GM18519 (cell line): ENCODE results near the gene HNRNPA1.
"Not testable (repeated sequence)": the region's sequence is repeated elsewhere in the genome, so short reads cannot be mapped to it uniquely, and the experiment has no call there.

Source experiments
- ATAC-seq: cut with Tn5 transposase; IDR thresholded peaks from one replicate; pipeline ENCODE4 v1.9.1; 2021; ENCODE audit warnings: mild to moderate bottlenecking, moderate library complexity; ENCODE audit not compliant: unreplicated experiment, low FRiP score

The HNRNPA1 gene

DNA sequence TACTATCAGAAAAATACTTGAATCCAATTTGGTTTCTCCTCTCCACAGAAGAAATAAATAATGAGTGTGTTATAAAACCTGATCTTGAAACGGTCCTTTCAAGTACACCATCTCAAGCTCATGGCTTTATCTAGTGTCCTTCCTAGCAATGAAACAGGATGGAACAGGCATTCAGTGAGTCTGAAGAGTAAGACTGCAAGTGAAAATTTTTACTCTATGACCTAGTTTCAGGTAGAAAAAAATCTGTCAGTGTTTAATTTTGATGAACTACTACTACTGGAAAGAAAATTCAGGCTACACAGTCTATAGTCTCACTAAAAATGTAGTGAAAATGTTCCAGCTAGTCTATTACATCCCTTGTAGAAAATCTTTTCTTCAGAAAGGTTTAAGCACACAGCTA lies 8.3 kb upstream of the HNRNPA1 start:
- ATAC-seq: no peak

DNA sequence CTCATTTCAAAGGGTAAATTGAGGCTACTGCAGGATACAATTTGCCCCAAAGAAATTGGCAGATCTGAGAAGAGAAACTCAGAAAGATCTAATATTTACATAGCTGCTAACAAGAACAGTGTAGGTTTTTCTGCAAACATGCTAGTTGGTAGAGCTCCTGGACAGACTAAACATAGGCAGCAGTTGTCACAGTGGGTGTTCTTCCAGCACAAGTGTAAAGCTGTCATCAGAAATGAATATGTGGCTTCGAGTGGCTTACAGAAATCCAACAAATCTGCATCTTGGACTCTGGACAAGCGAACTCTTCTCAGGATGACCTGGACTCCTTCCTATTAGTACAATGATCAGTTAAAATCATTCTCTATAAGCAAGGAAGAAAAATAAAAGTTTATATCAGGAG lies 6.5 kb upstream of the HNRNPA1 start:
- ATAC-seq: no peak

DNA sequence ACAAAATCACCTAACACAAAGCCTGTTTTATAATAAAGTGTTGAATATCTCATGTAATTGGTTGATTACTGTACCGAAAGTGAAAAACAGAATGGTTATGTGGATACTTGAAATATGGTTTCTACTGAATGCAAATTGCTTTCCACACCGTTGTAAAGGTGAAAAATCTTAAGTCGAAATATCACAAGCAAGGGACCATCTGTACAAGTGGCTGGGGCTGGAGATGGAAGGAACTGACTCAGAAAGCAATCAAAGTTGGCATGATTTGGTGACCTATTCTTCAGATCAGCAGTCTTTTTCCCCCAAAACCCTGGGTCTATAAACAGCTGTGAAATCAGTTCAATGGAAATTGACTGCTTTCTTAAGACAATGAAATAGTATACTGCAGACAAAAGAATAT lies 4.2 kb upstream of the HNRNPA1 start:
- no peak for ATAC-seq

DNA sequence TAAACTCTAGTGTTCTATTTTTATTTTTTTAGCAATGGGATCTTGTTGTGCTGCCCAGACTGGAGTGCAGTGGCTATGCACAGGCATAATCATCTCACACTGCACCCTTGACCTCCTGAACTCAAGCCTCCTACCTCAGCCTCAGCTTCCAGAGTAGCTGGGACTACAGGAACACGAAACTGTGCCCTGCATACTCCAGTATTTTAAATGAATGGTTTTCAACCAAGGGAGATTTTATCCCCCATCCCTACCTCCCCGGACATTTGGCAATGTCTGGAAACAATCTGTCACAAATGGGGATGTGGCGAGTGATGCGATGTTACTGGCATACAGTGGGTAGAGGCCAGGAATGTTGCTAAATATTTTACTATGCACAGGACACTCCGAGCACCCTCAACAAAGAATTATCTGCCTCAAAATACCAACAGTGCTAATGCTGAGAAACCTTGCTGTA lies 2.7 kb upstream of the HNRNPA1 start:
- no peak for ATAC-seq

DNA sequence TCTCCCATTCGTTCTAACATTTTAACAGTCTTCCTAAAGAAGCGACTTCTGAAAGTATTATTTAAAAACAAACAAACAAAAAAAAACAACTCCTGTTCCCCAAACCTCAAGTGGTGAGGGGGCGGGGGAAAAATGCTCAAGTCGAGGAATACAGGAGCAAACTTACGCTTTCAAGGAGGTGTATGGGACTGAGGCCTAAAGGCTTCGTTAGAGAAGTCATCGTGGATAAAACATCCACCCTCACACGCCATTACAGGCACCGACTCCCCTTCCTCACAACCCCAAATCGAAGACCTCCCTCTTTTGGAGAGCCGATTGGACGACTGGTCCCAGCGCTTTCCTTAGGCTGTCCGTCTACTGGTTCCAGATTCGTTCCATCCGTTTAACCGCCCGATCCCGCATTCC lies 1.3 kb upstream of the HNRNPA1 start:
- ATAC-seq: no peak

DNA sequence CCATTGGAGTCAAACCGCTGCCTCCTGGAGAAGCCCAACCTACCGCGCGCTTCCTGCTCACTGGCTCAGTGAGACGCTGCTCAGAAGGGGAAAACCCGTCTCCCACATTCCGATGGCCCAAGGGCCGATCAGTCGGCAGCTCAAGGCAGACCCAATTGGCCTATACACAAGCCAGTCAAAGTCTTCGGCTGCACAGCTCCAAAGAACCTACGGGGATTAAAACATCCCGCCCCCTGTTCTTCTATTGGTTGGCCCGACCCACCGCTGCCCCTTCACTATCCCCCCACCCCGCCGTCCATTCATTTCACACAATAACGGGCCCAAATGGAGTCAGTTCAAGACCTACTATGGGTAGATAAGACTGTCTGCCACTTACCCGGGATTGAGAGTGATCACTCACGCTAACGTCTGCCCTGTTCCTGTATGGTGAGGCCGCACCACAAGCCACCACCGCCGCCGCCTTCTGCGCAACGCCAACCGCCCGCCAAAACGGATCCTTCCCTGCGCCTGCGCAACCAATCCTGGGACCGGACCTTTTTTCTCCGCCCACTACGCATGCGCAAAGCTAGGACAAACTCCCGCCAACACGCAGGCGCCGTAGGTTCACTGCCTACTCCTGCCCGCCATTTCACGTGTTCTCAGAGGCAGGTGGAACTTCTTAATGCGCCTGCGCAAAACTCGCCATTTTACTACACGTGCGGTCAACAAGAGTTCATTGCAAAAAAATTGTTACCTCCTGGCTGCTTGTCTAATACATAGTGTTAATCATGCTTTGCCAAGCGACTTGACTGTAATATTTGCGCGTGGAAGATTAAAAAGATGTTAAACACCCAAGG lies 676 bp upstream of the HNRNPA1 start, which contains the start of gene CBX5:
CBX5 (minus strand) TSS at position 491 of the 836 bp plus-strand sequence. CDS start 22,472 bp downstream, outside the sequence.
- peak; percentile 57 for ATAC-seq

DNA sequence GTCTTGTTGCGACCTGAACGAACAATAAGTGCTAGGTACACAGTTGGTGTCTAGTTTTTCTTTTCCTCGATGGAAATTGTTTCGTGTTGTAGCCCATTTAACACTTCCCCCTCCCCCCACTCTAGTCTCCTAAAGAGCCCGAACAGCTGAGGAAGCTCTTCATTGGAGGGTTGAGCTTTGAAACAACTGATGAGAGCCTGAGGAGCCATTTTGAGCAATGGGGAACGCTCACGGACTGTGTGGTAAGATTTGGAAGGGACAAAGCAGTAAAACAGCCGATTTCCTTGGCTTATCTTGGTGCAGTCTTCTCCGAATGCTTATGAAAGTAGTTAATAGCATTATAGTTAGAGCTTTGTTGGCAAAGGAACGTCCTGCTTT lies 724 bp downstream of the HNRNPA1 start:
- ATAC-seq: not testable (repeated sequence)

DNA sequence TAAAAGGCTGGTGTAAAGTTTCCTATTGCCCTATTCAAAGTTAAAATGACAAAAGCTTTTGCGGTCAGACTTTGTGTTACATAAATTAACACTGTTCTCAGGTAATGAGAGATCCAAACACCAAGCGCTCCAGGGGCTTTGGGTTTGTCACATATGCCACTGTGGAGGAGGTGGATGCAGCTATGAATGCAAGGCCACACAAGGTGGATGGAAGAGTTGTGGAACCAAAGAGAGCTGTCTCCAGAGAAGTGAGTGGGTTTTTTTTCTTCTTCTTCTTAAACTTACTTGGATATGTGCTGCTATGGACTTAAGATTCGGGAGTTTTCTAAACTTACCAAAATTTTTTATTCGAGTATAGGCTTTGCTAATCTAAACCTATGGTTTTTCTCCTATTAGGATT lies 1.2 kb downstream of the HNRNPA1 start:
- ATAC-seq: not testable (repeated sequence)

DNA sequence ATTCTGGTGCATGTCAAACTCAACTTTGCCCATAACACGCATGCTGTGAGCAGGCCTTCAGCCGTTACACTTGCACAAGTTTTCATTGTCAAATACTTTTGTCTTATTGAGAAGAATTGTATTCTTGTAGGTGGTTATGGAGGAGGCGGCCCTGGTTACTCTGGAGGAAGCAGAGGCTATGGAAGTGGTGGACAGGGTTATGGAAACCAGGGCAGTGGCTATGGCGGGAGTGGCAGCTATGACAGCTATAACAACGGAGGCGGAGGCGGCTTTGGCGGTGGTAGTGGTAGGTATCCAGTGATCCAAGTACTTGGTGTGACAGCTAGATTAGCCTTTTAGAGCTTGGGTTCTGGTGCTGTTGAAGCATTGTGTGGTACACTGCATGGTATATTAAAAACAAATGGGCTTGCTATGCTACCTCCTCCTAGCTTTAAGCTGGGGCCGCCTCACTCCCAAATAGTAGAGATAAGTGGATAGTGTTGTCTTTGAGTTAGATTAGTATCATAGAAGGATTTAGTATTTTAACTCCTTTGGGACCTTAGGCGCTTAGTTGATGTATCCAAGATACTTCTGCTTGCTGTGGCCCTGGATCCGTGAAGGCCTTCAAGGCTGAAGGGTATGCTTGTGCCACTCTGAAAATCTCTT lies 2.5 kb downstream of the HNRNPA1 start:
- ATAC-seq: no peak

DNA sequence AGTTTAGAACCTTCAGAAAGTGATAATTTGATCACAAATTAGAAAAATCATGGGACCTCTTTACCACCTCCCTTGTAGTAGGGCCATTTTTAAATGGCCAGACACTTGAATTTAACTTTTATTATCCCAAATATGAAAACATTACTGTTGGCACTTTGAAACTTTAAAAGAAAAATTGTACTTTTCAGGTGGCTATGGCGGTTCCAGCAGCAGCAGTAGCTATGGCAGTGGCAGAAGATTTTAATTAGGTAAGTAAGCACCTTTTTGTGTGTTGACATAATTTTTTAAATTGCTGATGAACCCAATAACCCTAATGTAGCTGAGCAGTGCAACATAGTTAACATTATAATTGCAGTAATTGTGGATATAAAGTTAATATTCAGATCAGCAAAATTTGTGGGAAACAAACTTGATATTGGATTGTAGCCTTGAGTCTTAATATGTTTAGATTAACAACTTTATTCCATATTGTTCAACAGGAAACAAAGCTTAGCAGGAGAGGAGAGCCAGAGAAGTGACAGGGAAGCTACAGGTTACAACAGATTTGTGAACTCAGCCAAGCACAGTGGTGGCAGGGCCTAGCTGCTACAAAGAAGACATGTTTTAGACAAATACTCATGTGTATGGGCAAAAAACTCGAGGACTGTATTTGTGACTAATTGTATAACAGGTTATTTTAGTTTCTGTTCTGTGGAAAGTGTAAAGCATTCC lies 3.7 kb downstream of the HNRNPA1 start:
- ATAC-seq: not testable (repeated sequence)

DNA sequence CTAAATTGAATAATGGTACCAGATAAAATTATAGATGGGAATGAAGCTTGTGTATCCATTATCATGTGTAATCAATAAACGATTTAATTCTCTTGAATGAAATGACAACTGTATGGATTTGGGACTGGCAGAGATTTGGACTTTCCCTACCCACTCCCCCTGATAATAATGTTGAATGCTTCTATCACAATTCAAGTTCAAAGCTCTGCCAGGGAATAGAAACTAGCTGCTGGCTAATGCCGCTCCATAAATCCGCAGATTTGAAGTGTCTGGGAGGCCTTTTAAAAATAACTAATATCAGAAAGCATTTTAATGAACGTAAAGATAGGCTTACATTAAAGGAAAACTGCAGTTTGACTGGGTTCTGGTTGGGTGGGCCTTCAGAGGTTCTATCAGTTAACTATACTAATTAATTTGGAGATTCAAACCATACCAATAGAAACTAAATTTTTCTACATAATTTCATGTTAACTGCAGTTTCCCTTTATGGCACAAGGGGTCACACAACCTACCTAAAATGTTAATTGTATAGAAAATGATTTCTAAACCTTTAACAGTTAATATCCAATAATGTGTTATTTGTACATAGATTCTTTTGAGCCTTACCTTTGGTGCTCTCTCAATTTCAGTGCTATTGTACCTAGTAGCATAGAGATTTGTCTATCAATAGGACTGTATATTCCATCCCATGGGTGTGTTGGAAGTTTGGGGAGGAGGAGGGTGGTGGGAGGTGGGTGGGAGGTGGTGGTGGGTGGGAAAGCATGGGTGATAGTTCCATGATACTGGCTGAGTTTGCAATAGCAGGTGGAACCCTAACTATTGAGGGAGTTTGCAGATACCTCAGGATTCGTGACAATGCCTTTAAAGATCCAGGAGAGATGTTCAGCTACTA lies 4.9 kb downstream of the HNRNPA1 start:
- ATAC-seq: no peak

DNA sequence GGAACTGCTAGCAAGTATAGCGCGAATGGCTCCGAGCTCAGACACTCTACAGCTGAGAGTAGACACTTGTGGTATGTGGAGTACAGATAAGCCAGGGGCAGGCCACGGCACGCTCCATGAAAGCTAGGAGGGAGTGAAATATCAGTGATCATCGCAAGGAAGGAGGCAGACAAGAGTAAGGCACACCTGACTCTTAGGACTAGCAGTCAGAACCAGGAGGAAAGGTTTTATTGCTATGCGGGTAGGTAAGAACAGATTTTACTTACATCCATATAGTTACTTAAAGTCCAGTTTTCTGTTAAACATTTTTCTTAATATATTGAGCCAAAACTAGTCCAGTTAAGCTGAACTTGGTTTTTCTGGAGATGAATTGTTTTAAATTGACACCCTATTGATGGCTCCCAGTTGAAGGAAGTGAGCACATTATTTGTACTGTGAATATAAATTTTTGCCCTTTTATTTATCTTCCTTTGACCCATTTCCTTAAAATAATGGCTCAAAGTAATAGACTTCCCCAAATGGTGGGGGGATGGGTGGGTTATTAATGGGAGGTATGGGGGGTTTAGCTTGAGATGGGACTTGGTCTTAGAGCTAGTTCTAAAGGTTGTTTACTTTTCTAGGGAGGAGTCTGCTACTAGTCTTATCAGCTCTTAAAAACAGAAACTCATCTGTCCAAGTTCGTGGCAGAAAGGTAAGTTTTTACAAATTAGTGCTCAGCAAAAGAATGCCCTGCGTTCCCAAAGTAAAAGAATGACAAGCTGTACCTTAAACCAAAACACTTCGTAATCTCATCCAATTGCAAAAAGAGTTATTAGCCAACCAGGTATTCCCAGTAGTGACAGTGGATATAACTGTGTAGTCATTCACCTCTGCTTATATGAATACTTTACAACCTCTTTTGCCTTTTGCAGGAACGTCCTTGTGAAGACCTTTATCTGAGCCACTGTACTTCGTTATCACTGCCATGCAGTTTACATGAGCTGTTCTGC lies 5.8 kb downstream of the HNRNPA1 start:
- no peak for ATAC-seq

DNA sequence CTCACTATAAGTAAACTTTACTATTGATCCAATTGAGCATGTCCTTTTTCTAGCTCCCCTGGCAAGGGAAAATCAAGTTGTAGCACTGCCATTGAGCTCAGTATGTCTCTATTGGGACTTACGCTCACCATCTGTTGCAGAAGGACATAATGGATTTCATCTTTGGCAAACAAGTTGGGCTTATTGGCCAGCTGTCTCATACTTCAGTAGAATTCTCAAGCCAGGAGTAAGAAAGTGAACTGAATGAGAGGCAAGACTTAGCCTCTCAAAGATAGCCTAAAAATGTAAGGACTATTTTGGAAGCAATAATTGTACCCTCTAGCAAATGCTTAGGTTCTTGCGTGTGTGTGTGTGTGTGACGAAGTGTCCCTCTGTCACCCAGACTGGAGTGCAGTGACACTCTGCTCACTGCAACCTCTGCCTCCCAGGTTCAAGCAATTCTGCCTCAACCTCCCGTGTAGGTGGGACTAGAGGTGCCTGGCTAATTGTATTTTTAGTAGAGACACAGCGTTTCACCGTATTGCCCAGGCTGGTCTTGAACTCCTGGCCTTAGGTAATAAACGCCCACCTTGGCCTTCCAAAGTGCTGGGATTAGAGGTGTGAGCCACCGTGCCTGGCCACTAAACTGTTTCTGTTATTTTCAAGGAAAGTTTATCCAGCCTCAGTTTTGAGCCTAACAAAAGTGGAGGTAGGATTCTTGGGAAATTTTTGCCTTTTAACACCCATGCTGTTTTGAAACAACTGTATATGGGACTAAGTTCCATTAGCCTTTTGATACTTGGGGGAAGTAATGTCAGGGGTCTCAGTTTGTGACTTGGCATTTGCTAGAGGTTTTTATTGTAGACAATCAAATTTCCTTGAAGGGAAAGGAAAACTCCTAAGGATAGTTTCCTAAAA lies 7.0 kb downstream of the HNRNPA1 start:
- no peak for ATAC-seq

DNA sequence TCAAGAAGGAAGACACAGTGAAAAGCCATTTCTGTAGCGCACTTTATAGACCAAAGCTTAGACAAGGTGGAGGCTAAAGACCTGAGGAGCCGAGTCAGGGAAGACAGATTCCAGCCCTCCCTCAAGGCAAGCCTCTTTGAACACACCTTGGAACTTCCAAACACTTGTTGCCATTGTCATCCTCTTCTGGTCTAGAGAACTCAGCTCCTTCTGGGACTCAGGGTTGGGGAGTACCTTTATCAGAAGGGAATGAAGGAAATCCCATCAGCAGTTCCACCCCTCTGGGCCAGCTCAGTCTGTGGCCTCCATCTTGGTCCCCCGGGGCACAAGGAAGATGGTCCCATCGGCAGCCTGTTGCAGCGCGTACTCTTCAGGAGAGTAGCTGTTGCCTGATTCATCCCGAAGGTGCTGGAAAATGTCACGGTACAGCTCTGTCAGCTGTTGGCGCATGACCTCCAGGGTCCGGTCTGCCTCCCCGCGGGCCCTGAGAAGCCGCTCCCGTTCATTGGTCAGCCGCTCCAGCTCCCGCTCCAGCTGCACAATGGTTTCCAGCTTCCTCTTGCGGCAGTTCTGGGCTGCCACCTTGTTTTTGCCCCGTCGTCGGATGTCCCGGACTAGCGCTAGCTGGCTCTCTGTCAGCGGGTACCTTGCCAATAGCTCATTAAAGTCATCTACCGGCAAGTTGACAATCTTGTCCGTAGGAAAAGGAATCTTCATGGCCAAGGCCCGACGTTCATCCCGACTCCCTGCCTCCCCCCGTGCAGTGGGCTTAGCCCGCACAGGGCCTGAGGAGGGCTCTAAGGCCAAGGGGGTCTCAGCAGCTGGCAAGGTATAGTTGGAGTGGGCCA lies 11.8 kb downstream of the HNRNPA1 start:
- no peak for ATAC-seq

DNA sequence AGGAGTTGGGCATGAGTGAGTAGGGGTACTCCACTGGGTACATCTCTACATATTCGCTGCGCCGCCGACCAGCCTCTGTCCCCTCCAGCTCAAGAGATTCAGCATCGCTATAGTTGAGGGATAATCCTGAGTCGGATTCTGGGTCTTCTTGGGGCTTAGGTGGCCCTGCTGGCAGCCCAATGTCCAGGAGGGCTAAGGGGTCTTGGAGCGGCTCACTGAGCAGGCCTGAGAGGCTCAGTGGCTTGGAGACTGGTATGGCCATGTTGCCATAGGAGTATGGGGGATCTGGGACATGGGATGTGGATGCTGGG lies 12.4 kb downstream of the HNRNPA1 start:
- no peak for ATAC-seq

DNA sequence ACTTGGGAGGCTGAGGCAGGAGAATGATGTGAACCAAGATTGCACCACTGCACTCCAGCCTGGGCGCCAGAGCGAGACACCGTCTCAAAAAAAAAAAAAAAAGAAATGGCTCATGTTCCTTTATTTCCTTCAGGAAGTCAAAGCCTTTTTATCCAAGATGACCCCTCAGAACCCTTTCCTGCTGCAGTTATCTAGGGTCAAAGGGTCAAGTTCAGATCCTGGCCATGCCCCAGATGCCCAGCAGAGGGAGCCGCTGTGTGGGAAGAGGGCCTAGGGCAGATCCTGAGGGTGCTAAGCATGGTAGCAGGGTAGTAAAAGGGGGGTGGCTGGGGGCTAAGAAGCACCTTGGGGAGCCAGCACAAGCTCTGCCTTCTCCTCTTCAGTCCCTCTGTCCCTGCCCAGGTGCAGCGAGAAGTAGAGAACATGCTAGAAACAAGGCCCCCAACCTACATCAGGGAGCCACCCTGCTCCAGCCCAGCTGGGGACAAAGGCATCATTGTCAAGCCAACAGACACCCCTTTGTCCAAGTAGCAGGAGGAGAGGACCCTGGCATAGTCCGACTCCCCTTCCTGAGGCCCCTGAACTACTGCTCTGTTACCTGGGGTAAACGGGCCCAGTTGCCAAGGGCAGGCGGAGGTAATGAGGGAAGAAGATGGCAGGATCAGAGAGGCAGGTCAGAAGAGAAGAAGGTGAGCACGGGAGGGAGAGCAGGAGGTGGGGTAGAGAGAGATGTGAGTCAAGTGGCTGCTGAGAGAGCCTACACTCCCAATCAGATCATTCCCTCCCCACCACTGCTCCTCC lies 13.8 kb downstream of the HNRNPA1 start:
- ATAC-seq: no peak
